ENCODE measurements around the gene AGR2. TPM values are rescaled to one million over a fixed set of nuclear protein-coding genes. Genes with fewer than 3 reads are reported as not detected.

AGR2 gene
- total RNA-seq, 2 experiments from 2014 or later, result not detected

- H3K4me3 ChIP-seq (ENCODE audit: low read length), result no peak overlapping the region
- Mint-ChIP-seq H3K9me3 (no peaks in the 10 kb centered on the region), H3K27me3 (peaks cover 16% of the 10 kb centered on the region), H3K36me3 (ENCODE audit: low read depth) (no peaks in the 10 kb centered on the region), H3K4me1 (ENCODE audit: low read depth) (no peaks in the 10 kb centered on the region), H3K27ac (no peak overlapping the region), H3K4me3 (no peak overlapping the region)
- H3K27ac ChIP-seq (ENCODE audit: low read depth in 1 of 2, low read length in 2 of 2), result no peak overlapping the region
- no peaks in the 10 kb centered on the region for H3K27me3 ChIP-seq (ENCODE audit: control insufficient read depth in 1 of 2, insufficient read depth in 2 of 2, low read length in 2 of 2)
- ChIA-PET POLR2A (no interaction called here), CTCF (no interaction called here)
- H3K4me1 ChIP-seq (ENCODE audit: insufficient read depth, low read length), result no peaks in the 10 kb centered on the region
- intact Hi-C loops (cut with DNase I, micrococcal nuclease), result no loop called here
- no peaks in the 10 kb centered on the region for H3K36me3 ChIP-seq (ENCODE audit: insufficient read depth, low read length)
- no peak for TF ChIP-seq CTCF (IDR thresholded peaks at IDR 0.05)
- DNase-seq (no peak), ATAC-seq (ENCODE audit: poor library complexity) (no peak)
- H3K9me3 ChIP-seq (ENCODE audit: control insufficient read depth in 1 of 2, insufficient read depth in 1 of 2, low read length in 2 of 2), result no peaks in the 10 kb centered on the region
Measured at GRCh38 chr7:16817536-16817935, 12.7 kb upstream of the AGR2 start.

- no peaks in the 10 kb centered on the region for H3K36me3 Mint-ChIP-seq (ENCODE audit: low read depth)
- Histone ChIP-seq H3K9me3 (ENCODE audit: control insufficient read depth in 1 of 2, insufficient read depth in 1 of 2, low read length in 2 of 2) (no peaks in the 10 kb centered on the region), H3K27ac (ENCODE audit: low read depth in 1 of 2, low read length in 2 of 2) (no peak overlapping the region), H3K4me1 (ENCODE audit: insufficient read depth, low read length) (no peaks in the 10 kb centered on the region), H3K4me3 (ENCODE audit: low read length) (no peak overlapping the region), H3K36me3 (ENCODE audit: insufficient read depth, low read length) (no peaks in the 10 kb centered on the region), H3K27me3 (ENCODE audit: control insufficient read depth in 1 of 2, insufficient read depth in 2 of 2, low read length in 2 of 2) (no peaks in the 10 kb centered on the region)
- intact Hi-C loops (cut with DNase I, micrococcal nuclease), result no loop called here
- ATAC-seq (ENCODE audit: poor library complexity) (no peak), DNase-seq (peak in 1 of 14 experiments; percentile 1)
- H3K27ac Mint-ChIP-seq, result no peak overlapping the region
- H3K4me1 Mint-ChIP-seq (ENCODE audit: low read depth), result no peaks in the 10 kb centered on the region
- peaks cover 11% of the 10 kb centered on the region for H3K27me3 Mint-ChIP-seq
- no peak for TF ChIP-seq CTCF (IDR thresholded peaks at IDR 0.05)
- H3K9me3 Mint-ChIP-seq, result no peaks in the 10 kb centered on the region
- ChIA-PET CTCF (no interaction called here), POLR2A (no interaction called here)
- no peak overlapping the region for H3K4me3 Mint-ChIP-seq
Measured at GRCh38 chr7:16816824-16817223, 12.0 kb upstream of the AGR2 start.

- no peak overlapping the region for H3K27ac ChIP-seq (ENCODE audit: low read depth in 1 of 2, low read length in 2 of 2)
- no peaks in the 10 kb centered on the region for H3K4me1 Mint-ChIP-seq (ENCODE audit: low read depth)
- H3K4me3 Mint-ChIP-seq, result no peak overlapping the region
- H3K27me3 Mint-ChIP-seq, result peaks cover 2% of the 10 kb centered on the region
- ChIA-PET CTCF (no interaction called here), POLR2A (no interaction called here)
- no peak for TF ChIP-seq CTCF (IDR thresholded peaks at IDR 0.05)
- no peaks in the 10 kb centered on the region for H3K27me3 ChIP-seq (ENCODE audit: control insufficient read depth in 1 of 2, insufficient read depth in 2 of 2, low read length in 2 of 2)
- no peaks in the 10 kb centered on the region for H3K9me3 ChIP-seq (ENCODE audit: control insufficient read depth in 1 of 2, insufficient read depth in 1 of 2, low read length in 2 of 2)
- no peaks in the 10 kb centered on the region for H3K9me3 Mint-ChIP-seq
- H3K27ac Mint-ChIP-seq, result no peak overlapping the region
- H3K36me3 ChIP-seq (ENCODE audit: insufficient read depth, low read length), result no peaks in the 10 kb centered on the region
- intact Hi-C loops (cut with DNase I, micrococcal nuclease), result no loop called here
- ATAC-seq (ENCODE audit: poor library complexity), result no peak
- DNase-seq, result no peak
- H3K4me3 ChIP-seq (ENCODE audit: low read length), result no peak overlapping the region
- no peaks in the 10 kb centered on the region for H3K4me1 ChIP-seq (ENCODE audit: insufficient read depth, low read length)
- H3K36me3 Mint-ChIP-seq (ENCODE audit: low read depth), result no peaks in the 10 kb centered on the region
Measured at GRCh38 chr7:16815001-16815400, 10.2 kb upstream of the AGR2 start.

Data from CD4-positive, alpha-beta T cell (primary cell).